Glomerular visceral epithelial cell (primary cell): ENCODE measurements around the gene SNAPC4.

Experiments used
- DNase-seq: peaks from one replicate; pipeline ENCODE4 v3.0.0-alpha.2; 2016; ENCODE audit errors: extremely low spot score

The SNAPC4 gene, protein sequence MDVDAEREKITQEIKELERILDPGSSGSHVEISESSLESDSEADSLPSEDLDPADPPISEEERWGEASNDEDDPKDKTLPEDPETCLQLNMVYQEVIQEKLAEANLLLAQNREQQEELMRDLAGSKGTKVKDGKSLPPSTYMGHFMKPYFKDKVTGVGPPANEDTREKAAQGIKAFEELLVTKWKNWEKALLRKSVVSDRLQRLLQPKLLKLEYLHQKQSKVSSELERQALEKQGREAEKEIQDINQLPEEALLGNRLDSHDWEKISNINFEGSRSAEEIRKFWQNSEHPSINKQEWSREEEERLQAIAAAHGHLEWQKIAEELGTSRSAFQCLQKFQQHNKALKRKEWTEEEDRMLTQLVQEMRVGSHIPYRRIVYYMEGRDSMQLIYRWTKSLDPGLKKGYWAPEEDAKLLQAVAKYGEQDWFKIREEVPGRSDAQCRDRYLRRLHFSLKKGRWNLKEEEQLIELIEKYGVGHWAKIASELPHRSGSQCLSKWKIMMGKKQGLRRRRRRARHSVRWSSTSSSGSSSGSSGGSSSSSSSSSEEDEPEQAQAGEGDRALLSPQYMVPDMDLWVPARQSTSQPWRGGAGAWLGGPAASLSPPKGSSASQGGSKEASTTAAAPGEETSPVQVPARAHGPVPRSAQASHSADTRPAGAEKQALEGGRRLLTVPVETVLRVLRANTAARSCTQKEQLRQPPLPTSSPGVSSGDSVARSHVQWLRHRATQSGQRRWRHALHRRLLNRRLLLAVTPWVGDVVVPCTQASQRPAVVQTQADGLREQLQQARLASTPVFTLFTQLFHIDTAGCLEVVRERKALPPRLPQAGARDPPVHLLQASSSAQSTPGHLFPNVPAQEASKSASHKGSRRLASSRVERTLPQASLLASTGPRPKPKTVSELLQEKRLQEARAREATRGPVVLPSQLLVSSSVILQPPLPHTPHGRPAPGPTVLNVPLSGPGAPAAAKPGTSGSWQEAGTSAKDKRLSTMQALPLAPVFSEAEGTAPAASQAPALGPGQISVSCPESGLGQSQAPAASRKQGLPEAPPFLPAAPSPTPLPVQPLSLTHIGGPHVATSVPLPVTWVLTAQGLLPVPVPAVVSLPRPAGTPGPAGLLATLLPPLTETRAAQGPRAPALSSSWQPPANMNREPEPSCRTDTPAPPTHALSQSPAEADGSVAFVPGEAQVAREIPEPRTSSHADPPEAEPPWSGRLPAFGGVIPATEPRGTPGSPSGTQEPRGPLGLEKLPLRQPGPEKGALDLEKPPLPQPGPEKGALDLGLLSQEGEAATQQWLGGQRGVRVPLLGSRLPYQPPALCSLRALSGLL (N-terminal part only)

DNA sequence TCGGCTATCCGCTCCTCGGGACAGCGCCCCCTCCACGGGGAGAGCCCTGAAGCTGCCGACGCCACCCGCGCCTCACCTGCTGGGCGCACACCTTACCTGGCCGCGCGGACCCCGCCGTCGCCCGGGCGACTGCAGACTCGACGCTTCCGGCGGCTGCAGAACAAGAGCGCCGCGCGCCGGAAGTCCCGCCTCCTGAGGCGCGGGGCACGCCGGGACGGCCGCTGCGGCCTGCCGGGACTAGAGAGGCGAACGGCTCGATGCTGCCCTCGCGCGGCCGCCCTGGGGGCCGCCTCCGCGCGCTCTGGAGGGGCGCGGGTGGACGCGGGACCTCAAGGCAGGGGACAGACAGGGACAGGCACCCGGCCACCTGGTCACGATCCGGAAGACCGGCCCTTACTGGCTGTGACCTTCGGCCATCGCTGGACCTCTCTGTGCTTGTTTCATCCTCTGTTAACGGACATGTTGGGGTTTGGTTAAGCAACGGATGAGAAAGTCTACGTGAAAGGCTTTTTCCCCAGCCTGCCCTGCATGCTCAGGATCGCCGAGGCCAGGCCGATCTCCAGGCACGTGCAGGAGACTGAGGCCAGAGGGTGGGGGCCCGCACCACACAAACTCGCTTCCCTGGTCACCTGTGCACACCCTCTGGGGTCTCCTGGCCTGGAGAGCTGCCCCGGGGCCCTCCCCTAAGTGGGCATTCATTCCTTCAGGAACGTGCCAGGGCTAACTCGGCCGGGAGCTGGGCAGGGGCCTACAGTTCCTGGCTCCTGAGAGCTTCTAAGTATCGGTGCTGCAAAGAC lies at the start of gene SNAPC4:
TSS of gene SNAPC4 (minus strand) at position 133 of the 797 bp plus-strand sequence. CDS start 1,742 bp downstream, outside the sequence.
- peak; percentile 91 for DNase-seq

- DNase-seq, result no peak
Observed at GRCh38 chr9:136448655-136449054, 48.7 kb upstream of the SNAPC4 start.

DNA sequence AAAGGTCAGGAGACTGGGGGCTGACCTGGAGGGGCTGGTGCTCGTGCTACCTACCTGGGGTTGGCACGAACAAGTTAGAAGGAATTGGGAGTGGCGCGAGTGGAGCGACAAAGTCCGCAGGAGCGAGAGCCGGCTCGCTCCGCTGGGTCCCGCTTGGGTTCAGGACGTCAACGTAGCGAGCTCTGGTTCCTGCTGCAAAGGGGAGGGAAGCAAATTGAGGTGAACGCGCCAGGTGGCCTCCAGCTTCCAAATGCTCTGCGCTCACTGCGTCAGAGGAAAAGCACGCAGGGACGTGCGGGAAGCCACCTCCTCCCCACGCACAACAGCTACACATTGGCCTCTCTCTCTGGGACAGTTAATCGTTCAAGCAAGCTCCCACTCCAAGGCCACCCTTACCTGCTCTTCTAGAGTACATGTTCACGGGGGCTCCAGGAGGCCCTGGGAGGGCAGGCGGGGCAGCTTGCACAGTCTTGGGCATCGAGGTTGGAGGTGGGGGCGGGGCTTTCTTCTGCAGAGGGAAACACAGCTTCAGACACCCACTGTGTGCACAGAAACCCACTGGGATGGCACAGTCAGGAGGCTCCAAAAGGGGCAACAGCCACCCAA lies 47.3 kb upstream of the SNAPC4 start:
- DNase-seq, result no peak

DNA sequence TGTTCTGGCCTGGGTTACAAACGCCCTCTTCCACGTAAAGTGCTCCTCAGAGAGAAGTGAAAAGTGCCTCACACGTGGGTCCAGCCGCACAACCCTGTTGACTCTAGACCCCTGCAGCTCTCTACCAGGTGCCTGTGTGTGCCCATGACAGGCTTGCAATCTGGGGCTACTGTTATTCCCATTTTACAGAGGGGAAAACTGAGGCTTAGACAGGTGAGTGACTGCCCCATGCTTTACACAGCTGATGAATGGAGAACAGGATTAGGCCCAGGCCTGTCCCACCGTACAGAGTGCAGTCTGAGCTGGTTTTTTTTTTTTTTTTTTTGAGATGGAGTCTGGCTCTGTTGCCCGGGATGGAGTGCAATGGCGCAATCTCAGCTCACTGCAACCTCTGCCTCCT lies 45.8 kb upstream of the SNAPC4 start:
- no peak for DNase-seq

DNA sequence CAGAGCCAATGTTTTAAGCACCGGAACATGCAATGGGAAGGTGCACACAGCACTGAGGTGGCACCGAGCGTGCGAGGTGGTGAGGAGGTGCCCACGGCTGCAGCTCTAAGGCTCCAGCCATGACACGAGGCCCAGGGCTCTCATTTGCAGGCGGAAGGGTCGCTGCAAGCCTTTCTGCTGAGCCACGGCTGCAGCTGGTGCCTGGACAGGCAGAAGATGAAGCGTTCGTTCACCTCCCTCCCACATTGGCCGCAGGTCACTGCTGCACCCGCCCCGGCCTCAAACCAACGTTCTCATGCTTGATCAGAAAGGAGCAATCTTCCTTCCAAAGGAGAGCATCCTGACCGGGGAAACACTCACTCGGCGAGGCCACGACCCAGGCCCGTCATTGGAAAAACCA lies 44.1 kb upstream of the SNAPC4 start:
- no peak for DNase-seq

DNA sequence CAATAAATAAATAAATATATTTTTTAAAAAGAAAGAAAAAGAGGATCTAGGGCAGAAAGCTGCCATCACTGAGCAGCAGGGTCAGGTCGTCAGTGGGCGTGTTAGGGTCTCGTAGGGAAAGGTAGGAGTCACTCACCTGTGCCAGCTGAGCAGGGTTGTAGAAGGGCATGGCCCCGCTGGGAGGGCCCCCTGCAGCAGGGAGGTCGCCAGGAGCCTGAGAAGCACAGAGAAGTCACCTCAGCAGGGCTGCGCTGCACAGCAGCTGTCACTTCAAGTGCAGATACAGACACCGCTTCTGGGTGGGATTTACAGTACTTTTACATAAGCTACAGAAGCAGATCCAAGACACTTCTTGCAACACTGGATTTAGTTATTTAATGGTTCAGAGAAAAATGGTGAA lies 43.7 kb upstream of the SNAPC4 start:
- no peak for DNase-seq

- no peak for DNase-seq
Observed at GRCh38 chr9:136443087-136443486, 43.1 kb upstream of the SNAPC4 start.

DNA sequence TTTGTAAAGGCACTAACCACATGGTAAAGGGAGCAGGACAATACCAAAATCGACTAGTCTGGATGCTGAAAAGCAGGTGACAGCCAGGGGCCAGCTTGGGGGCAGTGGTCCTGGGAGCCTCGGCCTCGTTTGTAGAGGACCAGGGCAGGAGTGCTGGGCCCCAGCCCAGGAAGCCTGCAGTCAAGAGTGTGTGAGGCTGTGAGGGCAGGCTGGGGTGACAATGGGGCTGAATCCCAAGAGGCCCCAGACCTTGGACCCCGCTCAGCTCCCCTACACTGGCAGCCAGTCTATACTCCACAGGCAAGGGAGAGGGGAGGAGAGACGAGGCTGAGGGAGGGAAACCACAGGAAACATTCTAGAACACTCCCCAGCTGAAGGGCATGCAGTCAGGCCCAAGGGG lies 42.3 kb upstream of the SNAPC4 start:
- DNase-seq, result no peak

DNA sequence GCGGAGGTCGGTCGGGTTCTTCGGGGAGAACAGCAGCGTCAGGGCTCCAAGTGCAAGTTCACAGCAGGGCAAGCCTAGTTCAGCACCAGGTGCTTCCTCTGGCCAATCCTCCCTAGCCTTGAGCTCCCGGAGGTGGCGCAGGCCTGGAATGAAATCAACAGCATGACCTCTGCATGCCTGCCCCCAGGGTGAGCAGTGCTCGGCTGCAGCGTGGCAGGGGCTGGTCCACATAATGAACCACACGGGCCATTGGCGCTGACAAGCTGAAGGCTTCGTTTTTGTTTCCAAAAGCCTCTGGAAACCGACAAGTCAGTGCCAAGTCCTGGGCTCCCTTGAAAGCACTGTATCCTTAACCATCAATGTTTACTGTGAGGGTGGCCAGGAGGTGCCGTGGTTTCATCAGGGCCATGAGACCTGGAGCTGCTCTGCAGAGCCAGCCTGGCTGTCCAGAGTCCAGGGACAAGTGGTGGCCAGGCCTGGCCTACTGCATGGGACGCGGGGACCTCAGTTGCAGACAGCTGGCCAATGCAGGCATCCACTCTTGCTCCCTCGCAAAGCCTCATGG lies 41.8 kb upstream of the SNAPC4 start:
- no peak for DNase-seq

GRCh38 chr9:136441191-136441680 lies 41.3 kb upstream of the SNAPC4 start:
- no peak for DNase-seq

- peak; percentile 78 for DNase-seq
Observed at GRCh38 chr9:136439481-136440408, 39.8 kb upstream of the SNAPC4 start, which contains the start of gene INPP5E. INPP5E (minus strand) TSS chr9:136439845; CDS start chr9:136439419, 426 bp downstream.

DNA sequence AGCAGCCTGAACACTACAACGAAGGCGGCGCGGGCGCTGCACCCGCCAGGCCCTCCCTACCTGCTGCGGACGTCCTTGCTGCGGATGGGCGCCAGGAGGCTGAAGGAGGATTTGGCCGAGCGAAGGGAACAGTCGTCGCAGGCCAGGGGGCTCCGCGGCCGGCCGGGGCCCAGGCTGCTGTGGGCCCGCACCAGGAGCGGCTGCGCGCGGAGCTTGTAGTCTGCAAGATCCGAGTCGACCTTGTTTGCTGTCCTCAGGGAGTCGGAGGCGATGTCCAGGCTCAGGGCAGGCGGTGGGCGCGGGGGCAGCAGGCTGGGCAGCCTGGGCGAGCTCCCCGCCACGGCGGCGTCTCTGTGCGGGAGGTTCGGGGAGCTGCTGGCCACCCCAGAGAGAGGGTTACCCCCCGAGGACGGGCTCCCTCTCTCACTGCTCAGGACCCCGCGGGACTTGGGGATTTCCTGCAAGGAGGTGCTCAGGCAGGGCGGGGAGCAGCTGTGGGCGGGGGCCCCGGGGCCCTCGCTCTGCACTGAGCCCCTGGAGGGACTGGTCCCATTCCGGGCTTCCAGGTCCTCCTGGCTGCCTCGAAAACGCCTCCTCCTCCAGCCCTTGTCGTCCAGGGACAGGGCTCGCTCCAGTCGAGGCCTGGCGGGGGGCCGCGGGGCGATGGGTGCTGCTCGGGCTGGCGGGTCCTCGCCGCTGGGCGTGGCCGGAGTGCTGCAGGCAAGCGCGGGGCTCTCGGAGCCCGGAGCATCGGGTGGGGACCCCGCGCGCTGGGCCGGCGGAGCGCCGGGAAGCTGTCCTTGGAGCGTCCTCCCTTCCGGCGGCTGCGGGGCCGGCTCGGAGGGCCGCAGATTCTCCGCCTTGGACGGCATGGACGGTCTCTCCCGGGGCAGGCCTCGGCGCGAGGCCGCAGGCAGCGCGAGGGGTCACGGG lies 38.8 kb upstream of the SNAPC4 start:
- DNase-seq, result peak; percentile 42

DNA sequence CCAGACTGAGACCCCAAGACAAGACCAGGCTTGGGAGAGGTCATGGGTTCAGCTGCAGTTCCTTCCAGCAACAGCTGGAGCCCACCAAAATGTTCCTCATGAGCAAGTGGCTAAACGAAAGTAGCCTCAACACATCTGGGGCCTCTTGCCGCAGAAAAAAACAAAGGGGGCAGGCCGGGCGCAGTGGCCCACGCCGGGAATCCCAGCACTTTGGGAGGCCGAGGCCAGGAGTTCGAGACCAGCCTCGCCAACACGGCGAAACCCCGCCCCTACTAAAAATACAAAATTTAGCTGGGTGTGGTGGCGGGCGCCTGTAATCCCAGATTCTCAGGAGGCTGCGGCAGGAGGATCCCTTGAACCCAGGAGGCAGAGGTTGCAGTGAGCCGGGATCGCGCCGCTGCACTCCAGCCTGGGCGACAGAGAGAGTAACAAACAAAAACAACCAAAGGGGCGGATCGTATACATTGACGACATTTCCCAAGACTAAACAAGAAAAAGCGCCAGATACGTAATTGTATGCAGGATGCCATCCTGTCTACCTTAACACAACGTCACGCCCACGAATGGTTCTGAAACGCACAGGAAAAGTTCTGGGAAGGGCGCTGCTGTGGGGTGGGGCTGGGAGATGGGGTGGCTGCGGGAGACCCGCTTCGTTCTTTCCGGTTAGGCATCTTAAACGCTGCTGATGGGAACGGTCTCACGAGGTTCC lies 38.0 kb upstream of the SNAPC4 start:
- no peak for DNase-seq

- no peak for DNase-seq
Observed at GRCh38 chr9:136437430-136437829, 37.5 kb upstream of the SNAPC4 start.

DNA sequence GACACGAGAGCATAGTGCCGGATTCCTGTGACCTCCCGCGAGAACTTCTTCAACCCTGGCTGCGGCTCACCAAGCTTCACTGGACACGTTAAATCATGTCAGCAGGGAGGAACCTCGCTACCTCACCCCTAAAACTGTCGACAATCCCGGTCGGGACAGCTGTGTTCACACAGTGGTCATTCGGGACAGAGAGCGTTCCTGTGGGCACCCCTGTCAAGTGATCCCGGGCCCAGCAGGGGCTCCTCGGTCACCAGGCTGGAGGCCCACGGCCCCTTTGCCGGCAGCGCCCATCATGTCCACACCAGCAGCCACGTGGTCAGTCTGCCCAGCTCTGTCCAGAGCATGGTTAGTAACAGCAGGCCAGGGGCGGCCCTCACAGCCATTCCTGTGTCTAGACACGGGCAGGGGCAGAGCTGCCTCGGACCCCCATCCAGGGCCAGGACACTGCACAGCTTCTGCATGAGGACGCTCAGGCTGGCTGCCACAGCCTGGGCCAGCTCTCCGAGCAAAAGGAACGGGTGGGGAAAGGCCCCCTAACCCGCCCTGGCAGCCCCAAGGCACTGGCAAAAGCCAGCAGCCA lies 36.2 kb upstream of the SNAPC4 start:
- DNase-seq, result no peak

- DNase-seq, result no peak
Observed at GRCh38 chr9:136434580-136435169, 34.7 kb upstream of the SNAPC4 start.
